Measurements from ENCODE around the gene LDLR.

LDLR gene

DNA sequence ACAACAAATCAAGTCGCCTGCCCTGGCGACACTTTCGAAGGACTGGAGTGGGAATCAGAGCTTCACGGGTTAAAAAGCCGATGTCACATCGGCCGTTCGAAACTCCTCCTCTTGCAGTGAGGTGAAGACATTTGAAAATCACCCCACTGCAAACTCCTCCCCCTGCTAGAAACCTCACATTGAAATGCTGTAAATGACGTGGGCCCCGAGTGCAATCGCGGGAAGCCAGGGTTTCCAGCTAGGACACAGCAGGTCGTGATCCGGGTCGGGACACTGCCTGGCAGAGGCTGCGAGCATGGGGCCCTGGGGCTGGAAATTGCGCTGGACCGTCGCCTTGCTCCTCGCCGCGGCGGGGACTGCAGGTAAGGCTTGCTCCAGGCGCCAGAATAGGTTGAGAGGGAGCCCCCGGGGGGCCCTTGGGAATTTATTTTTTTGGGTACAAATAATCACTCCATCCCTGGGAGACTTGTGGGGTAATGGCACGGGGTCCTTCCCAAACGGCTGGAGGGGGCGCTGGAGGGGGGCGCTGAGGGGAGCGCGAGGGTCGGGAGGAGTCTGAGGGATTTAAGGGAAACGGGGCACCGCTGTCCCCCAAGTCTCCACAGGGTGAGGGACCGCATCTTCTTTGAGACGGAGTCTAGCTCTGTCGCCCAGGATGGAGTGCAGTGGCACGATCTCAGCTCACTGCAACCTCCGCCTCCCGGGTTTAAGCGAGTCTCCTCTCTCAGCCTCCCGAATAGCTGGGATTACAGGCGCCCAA, at the start of gene LDLR:
LDLR (plus strand) TSS at position 210 of the 760 bp plus-strand sequence; CDS start at position 296, 86 bp downstream.
- peak; percentile 70 for DNase-seq

DNA sequence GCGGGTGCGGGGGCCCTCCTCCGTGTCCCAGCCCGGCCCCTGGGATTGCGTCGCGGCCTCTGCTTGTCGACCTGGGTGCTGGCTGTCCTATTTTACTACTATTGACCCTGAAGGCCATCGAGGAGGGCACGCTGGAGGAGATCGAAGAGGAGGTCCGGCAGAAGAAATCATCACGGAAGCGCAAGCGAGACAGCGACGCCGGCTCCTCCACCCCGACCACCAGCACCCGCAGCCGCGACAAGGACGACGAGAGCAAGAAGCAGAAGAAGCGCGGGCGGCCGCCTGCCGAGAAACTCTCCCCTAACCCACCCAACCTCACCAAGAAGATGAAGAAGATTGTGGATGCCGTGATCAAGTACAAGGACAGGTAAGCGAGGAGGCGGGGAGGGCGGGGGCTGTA, 48.1 kb upstream of the LDLR start:
- no peak for DNase-seq

DNA sequence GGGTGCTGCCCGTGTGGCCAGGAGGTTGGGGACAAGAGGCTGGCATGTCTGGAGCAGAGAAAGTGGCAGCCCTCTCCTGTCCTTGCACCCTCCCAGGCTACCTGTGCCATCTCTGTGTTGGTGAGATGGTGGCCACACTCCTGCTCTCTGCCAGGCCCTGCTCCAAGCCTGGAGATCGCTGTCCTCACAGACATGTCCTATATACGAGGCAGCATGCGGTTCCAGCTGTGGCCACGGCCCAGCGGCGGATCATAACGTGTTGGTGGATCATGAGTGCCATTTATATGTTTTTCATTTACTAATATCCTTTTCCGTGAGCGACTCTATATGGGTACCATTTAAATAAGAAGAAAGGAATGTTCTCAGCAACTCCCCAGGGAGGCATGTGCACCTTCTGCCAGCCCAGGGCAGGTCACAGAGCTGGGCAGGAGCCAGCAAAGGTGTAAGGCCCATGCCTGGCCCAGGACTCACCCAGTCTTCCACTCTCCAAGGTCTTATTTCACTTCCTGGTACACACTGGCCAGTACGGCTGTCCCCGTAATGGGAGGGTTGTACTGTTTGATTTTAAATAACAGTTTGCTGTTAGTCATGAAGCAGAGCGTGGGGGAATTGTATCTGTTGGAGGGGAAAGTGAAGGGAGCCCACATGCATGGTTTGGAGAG, 47.2 kb upstream of the LDLR start:
- DNase-seq = no peak

DNA sequence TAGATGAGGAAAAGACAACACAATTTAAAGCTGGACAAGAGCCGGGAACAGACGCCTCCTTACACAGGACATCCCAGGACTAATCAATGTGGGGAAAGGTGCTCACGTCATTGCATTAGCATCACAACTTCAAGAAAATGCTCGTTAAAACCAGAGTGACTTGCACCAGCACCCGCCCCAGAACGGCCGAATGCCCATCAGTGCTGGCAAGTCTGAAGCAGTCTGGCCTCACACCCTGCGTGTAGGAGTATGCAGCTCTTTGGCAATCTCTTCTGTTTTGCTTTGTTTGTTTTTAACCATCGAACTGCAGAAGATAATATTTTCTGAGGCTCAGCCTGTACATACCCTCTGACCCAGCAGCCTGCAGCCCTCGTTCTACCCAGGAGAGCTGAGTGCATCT, 44.8 kb upstream of the LDLR start:
- no peak for DNase-seq

DNA sequence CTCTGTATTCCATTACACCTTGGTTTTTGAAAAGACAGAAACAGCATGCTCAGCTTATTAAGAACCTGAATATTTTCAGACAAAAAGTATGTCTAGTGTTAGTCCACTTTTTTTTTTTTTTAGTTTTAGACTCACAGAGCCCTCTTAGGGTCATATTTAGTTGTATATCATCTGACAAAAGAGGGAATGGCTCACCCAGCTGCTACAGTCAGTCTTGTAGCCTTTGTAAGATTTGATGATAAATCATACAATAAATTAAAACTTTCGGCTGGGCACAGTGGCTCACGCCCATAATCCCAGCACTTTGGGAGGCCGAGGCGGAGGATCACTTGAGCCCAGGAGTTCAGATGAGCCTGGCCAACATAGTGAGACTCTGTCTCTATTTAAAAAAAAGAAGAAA, 43.7 kb upstream of the LDLR start:
- no peak for DNase-seq

DNA sequence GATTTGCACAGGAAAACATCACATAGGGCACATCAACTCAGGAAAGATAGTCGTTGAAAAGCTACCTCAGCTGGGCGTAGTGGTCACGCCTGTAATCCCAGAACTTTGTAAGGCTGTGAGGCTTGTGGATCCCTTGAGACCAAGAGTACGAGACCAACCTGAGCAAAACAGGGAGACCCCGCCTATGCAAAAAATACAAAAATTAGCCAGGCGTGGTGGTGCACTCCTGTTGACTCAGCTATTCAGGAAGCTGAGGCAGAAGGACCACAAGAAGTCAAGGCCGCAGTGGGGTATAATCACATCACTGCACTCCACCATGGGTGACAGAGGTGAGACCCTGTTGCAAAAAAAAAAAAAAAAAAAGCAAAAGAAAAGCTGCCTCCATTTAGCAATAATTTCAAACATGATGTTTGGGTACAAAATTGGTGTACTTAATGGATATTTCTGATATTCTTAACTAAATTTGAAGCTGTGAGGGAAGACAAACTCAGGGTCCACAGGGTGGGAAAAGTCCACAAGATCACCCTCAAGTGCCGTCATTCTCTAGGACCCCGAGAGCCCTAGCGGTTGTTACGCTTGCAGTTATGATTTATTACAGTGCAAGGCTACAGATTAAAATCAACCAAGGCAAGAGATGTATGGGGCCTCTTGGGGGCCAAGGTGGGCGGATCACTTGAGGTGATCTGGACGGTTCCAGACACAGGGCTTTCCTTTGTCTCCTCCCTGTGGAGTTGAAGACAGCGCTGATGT, 42.5 kb upstream of the LDLR start:
- no peak for DNase-seq

DNA sequence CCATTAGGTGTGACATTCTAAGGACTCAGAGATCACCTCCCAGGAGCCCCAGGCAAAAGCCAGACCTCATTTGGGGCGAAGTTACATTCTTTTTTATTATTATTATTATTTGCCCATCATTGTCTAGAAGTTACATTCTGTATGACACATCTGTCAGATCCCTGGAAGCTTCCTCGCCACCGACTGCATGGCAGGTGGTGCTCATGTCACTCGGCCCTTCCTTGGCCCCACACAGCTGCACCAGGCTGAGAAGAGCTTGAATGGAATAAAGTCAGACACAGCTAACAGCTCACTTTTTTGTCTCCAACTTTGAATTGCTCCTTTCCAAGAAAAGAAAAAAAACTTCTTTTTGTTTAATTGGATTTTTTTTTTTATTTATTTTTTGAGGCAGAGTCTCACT, 41.4 kb upstream of the LDLR start:
- no peak for DNase-seq

DNA sequence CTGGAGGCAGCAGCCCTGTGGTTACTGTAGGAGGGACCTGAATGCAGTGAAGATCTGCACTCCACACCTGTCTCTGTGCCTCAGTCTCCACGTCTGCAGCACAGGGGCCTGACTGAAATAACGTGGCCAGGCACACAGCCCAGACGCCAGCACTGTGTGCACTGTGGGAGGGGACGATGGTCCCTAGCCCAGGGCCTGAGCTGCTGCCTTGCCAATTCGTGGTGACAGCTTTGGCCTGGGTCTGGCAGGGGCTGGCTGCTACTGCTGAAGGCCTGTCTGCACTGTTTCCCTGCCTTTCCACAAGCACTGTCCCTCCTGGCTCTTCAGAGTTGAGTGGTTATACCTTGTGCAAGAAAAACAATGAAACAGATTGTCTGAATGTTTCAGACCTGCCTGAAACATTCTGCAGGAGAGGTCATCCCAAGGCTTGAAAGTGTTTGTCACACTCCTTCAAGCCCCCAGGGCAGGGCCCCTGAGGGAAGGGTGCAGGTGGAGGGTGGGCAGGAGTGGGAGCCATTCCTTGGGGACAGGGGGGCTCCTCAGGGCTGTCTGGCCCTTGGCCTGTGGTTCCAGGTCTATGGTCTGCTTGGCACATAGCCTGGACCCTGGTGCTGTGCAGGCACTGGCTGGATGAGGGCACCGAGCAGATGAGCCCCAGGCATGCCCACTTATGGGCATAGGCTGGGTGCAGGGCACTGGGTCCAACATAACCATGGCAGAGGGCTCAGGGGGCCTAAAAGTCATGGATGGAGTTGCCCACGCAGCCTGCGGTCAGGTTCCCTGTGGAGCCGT, 38.7 kb upstream of the LDLR start:
- no peak for DNase-seq

DNA sequence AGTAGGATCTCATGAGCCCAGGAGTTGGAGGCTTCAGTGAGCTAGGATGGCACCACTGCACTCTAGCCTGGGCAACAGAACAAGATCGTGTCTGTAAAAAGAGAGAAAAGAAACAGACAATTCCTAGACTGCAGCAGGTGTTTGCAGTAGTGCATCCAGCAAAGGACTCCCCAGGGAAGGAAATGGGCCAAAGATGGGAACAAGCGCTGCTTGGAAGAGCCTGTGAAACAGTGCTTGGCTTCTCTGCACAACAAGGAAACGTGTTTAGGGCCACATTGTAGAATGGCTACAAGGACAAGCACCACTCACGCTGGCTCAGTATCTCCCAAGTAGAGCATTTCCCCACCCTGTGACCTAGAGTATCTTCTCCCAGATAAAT, 35.5 kb upstream of the LDLR start:
- no peak for DNase-seq

DNA sequence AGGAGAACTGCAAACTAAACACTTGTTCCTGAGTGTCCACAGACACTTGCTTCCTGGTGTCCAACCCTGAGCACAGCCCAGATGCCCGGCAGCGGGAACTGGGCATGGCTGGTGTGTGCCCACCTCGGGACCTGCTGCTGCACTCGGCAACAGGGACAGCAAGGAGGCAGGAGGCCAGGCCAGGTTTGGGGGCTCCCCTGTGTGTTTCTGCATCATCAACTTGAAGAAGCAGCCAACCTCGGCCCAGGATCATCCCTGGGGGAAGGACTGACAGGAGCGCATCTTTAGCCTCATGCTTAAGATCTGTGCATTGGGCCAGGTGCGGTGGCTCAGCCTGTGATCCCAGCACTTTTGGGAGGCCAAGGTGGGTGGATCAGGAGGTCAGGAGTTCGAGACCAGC, 35.1 kb upstream of the LDLR start:
- DNase-seq = no peak

DNA sequence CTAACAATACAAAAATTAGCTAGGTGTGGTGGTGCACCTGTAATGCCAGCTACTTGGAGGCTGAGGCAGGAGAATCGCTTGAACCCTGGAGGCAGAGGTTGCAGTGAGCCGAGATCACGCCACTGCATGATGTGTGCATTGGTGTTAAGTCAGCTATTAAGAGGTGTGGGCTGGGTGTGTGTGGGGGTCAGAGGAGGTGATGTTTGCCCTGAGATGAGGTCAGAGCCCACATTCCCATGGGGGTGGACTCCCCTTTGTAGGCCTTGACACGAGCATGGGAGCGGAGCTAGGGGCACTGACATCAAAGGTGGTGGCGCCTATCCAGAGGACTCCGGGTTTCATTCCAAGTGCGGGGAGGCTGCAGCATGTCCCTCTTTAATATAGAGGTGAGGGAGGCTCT, 34.6 kb upstream of the LDLR start:
- no peak for DNase-seq

DNA sequence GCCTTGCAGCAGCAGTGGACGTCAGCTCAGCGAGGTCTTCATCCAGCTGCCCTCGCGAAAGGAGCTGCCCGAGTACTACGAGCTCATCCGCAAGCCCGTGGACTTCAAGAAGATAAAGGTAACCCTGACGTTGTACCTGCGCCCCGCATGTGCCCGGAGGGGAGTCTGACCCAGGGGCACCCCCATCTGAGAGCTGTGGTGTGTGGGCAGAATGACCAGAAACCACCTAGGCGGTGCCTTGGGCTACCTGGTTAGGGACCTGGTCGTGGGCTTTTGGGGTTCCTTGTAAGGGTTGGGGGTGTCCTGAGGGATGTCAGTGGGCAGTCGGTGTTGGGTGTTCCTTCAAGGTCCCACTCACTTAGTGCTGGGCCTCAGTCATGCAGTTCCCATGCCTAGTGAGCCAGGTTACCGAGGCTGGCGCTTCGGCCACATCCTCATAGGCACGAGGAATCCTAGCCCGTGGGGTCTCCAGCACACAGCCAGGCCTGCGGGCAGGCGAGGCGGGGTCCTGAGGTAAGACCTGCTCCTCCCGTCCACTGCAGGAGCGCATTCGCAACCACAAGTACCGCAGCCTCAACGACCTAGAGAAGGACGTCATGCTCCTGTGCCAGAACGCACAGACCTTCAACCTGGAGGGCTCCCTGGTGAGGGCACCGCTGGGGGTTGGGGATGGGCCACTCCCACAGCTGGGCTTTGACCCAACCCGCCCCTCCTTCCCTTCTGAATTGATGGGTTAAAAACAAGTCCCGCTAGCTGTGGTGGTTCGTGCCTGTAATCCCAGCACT, 30.8 kb upstream of the LDLR start:
- no peak for DNase-seq

DNA sequence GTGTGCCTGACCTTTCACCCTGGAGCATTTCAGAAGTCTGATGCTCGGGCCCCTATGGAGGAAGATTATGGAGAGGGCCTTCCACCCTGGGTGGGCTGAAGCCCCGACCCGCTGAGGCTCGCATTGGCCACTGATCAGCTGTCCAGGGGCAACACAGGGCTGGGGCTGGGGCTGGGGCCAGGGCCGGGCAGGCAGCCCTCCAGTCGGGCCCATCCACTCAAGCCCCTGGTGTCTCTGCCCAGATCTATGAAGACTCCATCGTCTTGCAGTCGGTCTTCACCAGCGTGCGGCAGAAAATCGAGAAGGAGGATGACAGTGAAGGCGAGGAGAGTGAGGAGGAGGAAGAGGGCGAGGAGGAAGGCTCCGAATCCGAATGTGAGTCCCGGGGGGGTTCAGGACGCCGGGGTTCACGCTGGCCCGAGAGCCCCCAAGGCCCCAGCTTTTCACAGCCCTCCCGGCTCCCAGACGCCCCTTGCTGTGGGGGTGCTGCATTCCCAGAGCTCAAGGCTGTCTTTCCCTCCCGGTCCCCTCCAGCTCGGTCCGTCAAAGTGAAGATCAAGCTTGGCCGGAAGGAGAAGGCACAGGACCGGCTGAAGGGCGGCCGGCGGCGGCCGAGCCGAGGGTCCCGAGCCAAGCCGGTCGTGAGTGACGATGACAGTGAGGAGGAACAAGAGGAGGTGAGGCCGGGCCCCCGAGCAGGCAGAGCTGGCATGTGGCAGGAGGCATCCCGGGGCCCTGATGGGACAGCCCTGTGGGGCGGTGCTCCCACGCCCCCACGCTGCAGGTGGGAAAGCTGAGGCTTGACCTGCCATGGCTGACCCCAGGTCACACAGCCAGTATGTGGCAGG, 29.5 kb upstream of the LDLR start:
- DNase-seq = no peak

DNA sequence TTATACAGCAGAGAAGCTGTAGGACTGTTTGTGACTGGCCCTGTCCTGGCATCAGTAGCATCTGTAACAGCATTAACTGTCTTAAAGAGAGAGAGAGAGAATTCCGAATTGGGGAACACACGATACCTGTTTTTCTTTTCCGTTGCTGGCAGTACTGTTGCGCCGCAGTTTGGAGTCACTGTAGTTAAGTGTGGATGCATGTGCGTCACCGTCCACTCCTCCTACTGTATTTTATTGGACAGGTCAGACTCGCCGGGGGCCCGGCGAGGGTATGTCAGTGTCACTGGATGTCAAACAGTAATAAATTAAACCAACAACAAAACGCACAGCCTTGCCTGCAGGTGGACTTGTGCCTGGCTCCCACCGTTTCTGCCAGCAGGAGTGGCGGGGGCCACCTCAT, 27.3 kb upstream of the LDLR start:
- DNase-seq = no peak

DNA sequence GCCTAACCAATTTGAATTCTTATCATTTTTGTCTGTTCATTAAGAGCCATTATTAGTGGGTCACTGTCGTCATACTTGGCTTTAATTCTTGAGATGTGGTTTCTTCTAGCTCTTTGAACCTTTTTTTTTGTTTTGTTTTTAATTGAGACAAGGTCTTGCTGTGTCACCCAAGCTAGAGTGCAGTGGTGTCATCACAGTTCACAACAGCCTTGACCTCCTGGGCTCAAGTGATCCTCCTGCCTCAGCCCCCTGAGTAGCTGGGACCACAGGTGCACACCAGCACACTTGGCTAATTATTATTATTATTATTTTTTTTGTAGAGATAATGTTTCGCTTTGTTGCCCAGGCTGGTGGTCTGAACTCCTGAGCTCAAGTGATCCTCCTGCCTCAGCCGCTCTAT, 25.8 kb upstream of the LDLR start:
- DNase-seq = no peak

DNA sequence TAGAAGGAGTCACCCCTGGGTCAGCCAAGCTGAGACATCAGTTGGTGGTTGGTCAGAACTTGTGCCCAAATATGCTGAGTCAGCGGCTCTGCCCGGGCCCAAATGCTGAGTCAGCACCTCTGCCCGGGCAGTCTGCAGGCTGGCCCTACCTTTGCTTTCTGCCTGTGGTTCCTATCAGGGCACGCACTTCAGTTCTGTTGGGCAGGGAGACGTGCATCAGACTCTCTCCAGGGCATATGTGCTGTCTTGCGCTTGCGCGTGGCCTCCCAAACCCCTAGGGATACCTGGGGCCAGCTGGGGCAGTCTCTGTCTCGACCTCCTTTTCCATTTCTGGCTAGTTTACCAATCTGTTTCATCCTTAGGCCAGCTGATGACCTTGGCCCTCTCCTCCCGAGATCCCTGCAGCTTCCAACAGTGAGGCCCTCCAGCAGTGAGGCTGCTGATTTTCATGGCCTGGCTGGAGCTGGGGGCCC, 24.4 kb upstream of the LDLR start:
- DNase-seq = no peak

DNA sequence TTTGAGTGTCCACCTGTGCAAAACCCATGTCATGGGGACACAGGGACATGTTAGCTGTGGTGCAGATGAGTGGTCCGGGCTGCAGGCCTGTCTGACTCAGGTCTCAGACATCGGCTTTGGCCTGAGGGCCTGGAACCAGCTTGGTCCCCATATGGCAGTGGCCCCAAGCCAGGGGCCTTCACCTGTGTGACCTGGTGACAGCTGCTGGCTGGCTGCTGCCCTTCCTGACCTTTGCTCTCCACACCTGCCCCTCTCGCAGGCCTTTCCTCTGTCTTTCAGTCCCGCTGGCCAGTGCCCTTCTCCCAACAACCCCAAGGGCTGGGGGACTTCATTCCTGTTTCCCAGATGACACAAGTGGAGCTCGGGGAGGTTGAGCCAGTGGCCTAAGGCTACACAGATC, 22.9 kb upstream of the LDLR start:
- no peak for DNase-seq

DNA sequence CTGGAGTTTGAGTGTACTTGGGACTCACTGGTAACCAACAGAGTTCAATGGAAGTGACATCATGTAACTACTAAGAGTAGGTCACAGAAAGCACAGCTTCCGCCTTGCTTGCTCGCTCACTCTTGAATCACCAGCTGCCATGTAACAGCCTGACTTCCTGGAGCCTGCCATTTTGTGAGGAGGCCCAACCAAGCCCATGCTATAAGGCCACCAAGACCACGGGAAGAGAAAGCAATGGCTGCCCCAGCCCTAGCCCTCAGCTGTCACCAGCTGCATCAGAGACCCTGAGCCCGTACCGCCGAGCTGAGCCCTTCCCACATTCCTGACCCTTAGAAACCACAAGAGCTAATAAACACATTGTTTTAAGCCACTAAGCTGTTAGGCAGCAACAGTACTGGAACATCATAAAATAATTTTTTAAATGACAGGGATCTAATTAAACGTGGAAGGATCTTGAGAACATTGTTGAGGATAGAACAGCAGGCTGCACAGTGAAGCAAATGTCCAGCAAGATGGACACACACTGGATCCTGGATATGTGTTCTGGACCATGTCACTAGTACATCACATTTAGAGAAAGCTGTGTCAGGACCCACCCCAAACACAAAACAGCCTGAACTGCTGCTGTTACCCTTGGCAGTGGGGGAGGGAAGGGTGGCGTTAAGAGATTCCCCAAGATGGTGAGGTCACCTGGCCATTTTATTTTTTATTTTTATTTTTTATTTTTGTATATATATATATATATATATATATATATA, 21.7 kb upstream of the LDLR start:
- no peak for DNase-seq

DNA sequence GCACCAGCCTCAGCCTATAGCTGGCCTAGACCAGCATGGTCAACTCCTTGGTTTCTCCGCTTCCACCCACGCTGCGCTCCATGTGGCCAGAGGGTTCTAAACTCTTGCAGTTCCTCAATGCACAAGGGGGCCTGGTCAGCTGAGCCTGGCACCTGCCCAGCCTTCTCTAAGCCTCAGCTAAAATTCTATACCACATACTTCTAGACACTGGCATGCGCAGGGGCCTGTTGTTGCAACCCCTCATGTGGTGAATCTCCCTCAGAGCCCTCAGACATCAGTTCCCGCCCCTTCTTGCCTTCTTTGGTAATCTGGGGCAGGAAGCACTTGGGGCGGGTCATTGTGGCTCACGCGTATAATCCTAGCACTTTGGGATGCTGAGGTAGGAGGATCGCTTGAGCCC, 19.7 kb upstream of the LDLR start:
- DNase-seq = no peak

DNA sequence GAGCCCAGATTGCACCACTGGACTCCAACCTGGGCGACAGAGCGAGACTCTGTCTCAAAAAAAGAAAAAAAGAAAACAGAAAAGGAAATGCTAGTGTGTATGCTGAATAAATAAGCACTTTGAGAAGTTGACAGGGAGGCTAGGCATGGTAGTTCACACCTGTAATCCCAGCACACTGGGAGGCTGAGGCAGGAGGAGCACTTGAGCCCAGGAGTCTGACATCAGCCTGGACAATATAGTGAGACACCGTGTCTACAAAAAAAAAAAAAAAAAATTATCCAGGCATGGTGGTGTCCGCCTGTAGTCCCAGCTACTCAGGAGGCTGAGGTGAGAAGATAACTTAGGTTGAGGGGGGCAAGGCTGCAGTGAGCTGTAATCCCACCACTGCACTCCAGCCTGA, 19.1 kb upstream of the LDLR start:
- no peak for DNase-seq

DNA sequence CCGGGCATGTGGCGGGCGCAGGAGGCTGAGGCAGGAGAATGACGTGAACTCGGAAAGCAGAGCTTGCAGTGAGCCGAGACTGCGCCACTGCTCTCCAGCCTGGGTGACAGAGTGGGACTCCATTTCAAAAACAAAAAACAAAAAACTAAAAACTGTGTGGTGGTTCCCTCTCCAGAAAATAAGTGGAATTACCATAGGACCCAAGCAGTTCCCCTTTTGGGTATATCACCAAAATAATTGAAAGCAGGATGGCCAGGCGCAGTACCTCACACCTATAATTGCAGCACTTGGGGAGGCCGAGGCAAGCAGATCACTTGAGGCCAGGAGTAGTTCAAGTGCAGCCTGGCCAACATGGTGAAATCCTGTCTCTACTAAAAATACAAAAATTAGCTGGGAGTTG, 15.7 kb upstream of the LDLR start:
- DNase-seq = no peak

All from NCI-H345 (cell line).